GM12864 (cell line): ENCODE data around the gene RPSA.

Experiments used
- DNase-seq: peaks from one replicate; pipeline ENCODE4 v3.0.0-alpha.2; 2011; ENCODE audit warnings: low read depth
- H3K4me3 ChIP-seq: 2 replicates; pipeline ENCODE4 v1.5.1; 2011; ENCODE audit warnings: mild to moderate bottlenecking, low read depth, low read length, control low read depth
- CTCF ChIP-seq: IDR thresholded peaks from 2 replicates; pipeline ENCODE4 v1.5.1; 2011; ENCODE audit warnings: low read depth, mild to moderate bottlenecking, moderate library complexity, low read length, control low read depth, inconsistent platforms; ENCODE audit errors: missing control alignments

Gene RPSA

GRCh38 chr3:39423436-39423970, 17.0 kb downstream of the RPSA start:
- TF ChIP-seq CTCF: no peak
- DNase-seq: no peak
- no peak overlapping the region for H3K4me3 ChIP-seq

- TF ChIP-seq CTCF: no peak
- DNase-seq: no peak
- H3K4me3 ChIP-seq: no peak overlapping the region
Observed at GRCh38 chr3:39426312-39426711, 19.8 kb downstream of the RPSA start.

- no peak for TF ChIP-seq CTCF
- no peak for DNase-seq
- H3K4me3 ChIP-seq: no peak overlapping the region
Observed at GRCh38 chr3:39427506-39427905, 21.0 kb downstream of the RPSA start.

GRCh38 chr3:39428745-39429201, 22.3 kb downstream of the RPSA start:
- no peak for TF ChIP-seq CTCF
- H3K4me3 ChIP-seq: no peak overlapping the region
- no peak for DNase-seq

- no peak for TF ChIP-seq CTCF
- no peak overlapping the region for H3K4me3 ChIP-seq
Observed at GRCh38 chr3:39429466-39429865, 22.9 kb downstream of the RPSA start.

GRCh38 chr3:39432342-39432741, 25.8 kb downstream of the RPSA start:
- TF ChIP-seq CTCF: no peak
- DNase-seq: no peak
- no peak overlapping the region for H3K4me3 ChIP-seq

More at GRCh38 chr3:39429466-39429865, 22.9 kb downstream of the RPSA start:
- DNase-seq: no peak

GRCh38 chr3:39433642-39434041, 27.1 kb downstream of the RPSA start:
- TF ChIP-seq CTCF: no peak
- no peak overlapping the region for H3K4me3 ChIP-seq
- no peak for DNase-seq
